ENCODE data around the gene PLXNB2.

GRCh38 chr22:50261615-50262459 is 45.6 kb downstream of the PLXNB2 start, which contains the start of gene MAPK12:
- no peak for TF ChIP-seq POLR2AphosphoS5 (IDR thresholded peaks at IDR 0.05)
- TF ChIP-seq CTCF (IDR thresholded peaks at IDR 0.05) = no peak
- TF ChIP-seq POLR2A (IDR thresholded peaks at IDR 0.05) = no peak

Data from gastroesophageal sphincter (tissue), 3 donors.